MM.1S (cell line): ENCODE results near the gene SLC38A6.

Source experiments
- DNase-seq: peaks from one replicate; pipeline ENCODE4 v3.0.0-alpha.2; 2015
- H2AFZ ChIP-seq: fragments of 300-600 bp; sonication (generic); 2 replicates; pipeline ENCODE4 v1.6.0; 2016; ENCODE audit warnings: antibody characterized with exemption, low read length
- H3F3A ChIP-seq: fragments of 300-600 bp; sonication (generic); 2 replicates; pipeline ENCODE4 v1.6.1; 2016; ENCODE audit warnings: mild to moderate bottlenecking, antibody characterized with exemption, low read length, moderate library complexity, mixed read lengths; ENCODE audit not compliant: insufficient read depth
- H3K27ac ChIP-seq: fragments of 300-600 bp; sonication (generic); 2 replicates; pipeline ENCODE4 v1.5.1; 2016; ENCODE audit warnings: mild to moderate bottlenecking, low read length
- H3K27me3 ChIP-seq: fragments of 300-600 bp; sonication (generic); replicated peaks from 2 replicates; pipeline ENCODE4 v1.6.0; 2016; ENCODE audit warnings: low read length; ENCODE audit not compliant: insufficient read depth
- H3K36me3 ChIP-seq: fragments of 300-600 bp; sonication (generic); replicated peaks from 2 replicates; pipeline ENCODE4 v1.6.1; 2016; ENCODE audit warnings: mild to moderate bottlenecking, low read length, mixed read lengths; ENCODE audit not compliant: insufficient read depth
- H3K4me1 ChIP-seq: fragments of 300-600 bp; sonication (generic); 2 replicates; pipeline ENCODE4 v1.6.1; 2016; ENCODE audit warnings: low read length, mixed read lengths
- H3K4me2 ChIP-seq: fragments of 300-600 bp; sonication (generic); 2 replicates; pipeline ENCODE4 v1.6.0; 2016; ENCODE audit warnings: low read depth, low read length
- H3K4me3 ChIP-seq: fragments of 300-600 bp; sonication (generic); 2 replicates; pipeline ENCODE4 v1.5.1; 2016; ENCODE audit warnings: low read length, mixed read lengths
- H3K79me2 ChIP-seq: fragments of 300-600 bp; sonication (generic); 2 replicates; pipeline ENCODE4 v1.6.1; 2016; ENCODE audit warnings: mixed run types, low read length, mixed read lengths
- H3K9ac ChIP-seq: fragments of 300-600 bp; sonication (generic); 2 replicates; pipeline ENCODE4 v1.6.1; 2016; ENCODE audit warnings: low read length, mixed read lengths
- H3K9me2 ChIP-seq: fragments of 300-600 bp; sonication (generic); replicated peaks from 2 replicates; pipeline ENCODE4 v1.6.1; 2016; ENCODE audit warnings: mild to moderate bottlenecking, low read length, mixed read lengths; ENCODE audit not compliant: insufficient read depth
- H3K9me3 ChIP-seq: fragments of 300-600 bp; sonication (generic); replicated peaks from 2 replicates; pipeline ENCODE4 v1.6.1; 2016; ENCODE audit warnings: mild to moderate bottlenecking, low read length, mixed read lengths; ENCODE audit not compliant: insufficient read depth
- H4K20me1 ChIP-seq: fragments of 300-600 bp; sonication (generic); 2 replicates; pipeline ENCODE4 v1.6.1; 2016; ENCODE audit warnings: mild to moderate bottlenecking, low read length, moderate library complexity, mixed read lengths; ENCODE audit not compliant: insufficient read depth
- CTCF ChIP-seq: fragments of 300-600 bp; sonication (generic); IDR thresholded peaks from 2 replicates; pipeline ENCODE4 v1.5.1; 2016; ENCODE audit warnings: antibody characterized with exemption, low read length, mixed read lengths
- EZH2 ChIP-seq: fragments of 300-600 bp; sonication (generic); optimal IDR thresholded peaks from 2 replicates; pipeline ENCODE3; 2017; ENCODE audit warnings: low read depth, mild to moderate bottlenecking, antibody characterized with exemption, low read length, mixed read lengths
- EZH2phosphoT487 ChIP-seq: fragments of 300-600 bp; sonication (generic); IDR thresholded peaks from 2 replicates; pipeline ENCODE4 v1.6.1; 2018; ENCODE audit warnings: antibody characterized with exemption, low read length

The SLC38A6 gene

GRCh38 chr14:61047021-61047420 lies 66.0 kb downstream of the SLC38A6 start:
- Histone ChIP-seq H4K20me1 (no peaks in the 10 kb centered on the region), H3K4me3 (no peak overlapping the region), H3K27ac (no peak overlapping the region), H2AFZ (no peak overlapping the region), H3K9me2 (no peaks in the 10 kb centered on the region), H3K36me3 (no peaks in the 10 kb centered on the region), H3K9me3 (no peaks in the 10 kb centered on the region), H3K79me2 (no peaks in the 10 kb centered on the region), H3K27me3 (no peaks in the 10 kb centered on the region), H3K9ac (no peak overlapping the region), H3F3A (no peaks in the 10 kb centered on the region), H3K4me2 (no peak overlapping the region), H3K4me1 (no peaks in the 10 kb centered on the region)
- TF ChIP-seq EZH2phosphoT487 = no peak
- TF ChIP-seq CTCF = no peak
- no peak for TF ChIP-seq EZH2
- no peak for DNase-seq

- no peaks in the 10 kb centered on the region for H3F3A ChIP-seq
- TF ChIP-seq EZH2 = no peak
- H3K4me2 ChIP-seq = no peak overlapping the region
- H2AFZ ChIP-seq = no peak overlapping the region
- H3K4me3 ChIP-seq = no peak overlapping the region
- H3K9me3 ChIP-seq = no peaks in the 10 kb centered on the region
- no peak overlapping the region for H3K9ac ChIP-seq
- H3K79me2 ChIP-seq = no peaks in the 10 kb centered on the region
- no peaks in the 10 kb centered on the region for H4K20me1 ChIP-seq
- no peak overlapping the region for H3K27ac ChIP-seq
- no peaks in the 10 kb centered on the region for H3K4me1 ChIP-seq
- H3K9me2 ChIP-seq = no peaks in the 10 kb centered on the region
- H3K36me3 ChIP-seq = no peaks in the 10 kb centered on the region
- H3K27me3 ChIP-seq = no peaks in the 10 kb centered on the region
- no peak for DNase-seq
Measured at GRCh38 chr14:61048640-61049039, 67.6 kb downstream of the SLC38A6 start.

- Histone ChIP-seq H3K9me2 (no peaks in the 10 kb centered on the region), H3K79me2 (no peaks in the 10 kb centered on the region), H4K20me1 (no peaks in the 10 kb centered on the region), H3K4me3 (no peak overlapping the region), H3K9me3 (no peaks in the 10 kb centered on the region), H3K9ac (no peak overlapping the region), H3K27ac (no peak overlapping the region), H3K4me1 (no peaks in the 10 kb centered on the region), H3K27me3 (no peaks in the 10 kb centered on the region), H2AFZ (no peak overlapping the region), H3K4me2 (no peak overlapping the region), H3K36me3 (no peaks in the 10 kb centered on the region), H3F3A (no peaks in the 10 kb centered on the region)
- TF ChIP-seq EZH2phosphoT487 (no peak), CTCF (no peak), EZH2 (no peak)
- no peak for DNase-seq
Measured at GRCh38 chr14:61050417-61050816, 69.4 kb downstream of the SLC38A6 start.

GRCh38 chr14:61051051-61051450 lies 70.0 kb downstream of the SLC38A6 start:
- Histone ChIP-seq H3K4me3 (no peak overlapping the region), H4K20me1 (no peaks in the 10 kb centered on the region), H3K9ac (no peak overlapping the region), H3K27me3 (no peaks in the 10 kb centered on the region), H3F3A (no peaks in the 10 kb centered on the region), H3K9me2 (no peaks in the 10 kb centered on the region), H3K9me3 (no peaks in the 10 kb centered on the region), H3K4me2 (no peak overlapping the region), H3K79me2 (no peaks in the 10 kb centered on the region), H2AFZ (no peak overlapping the region), H3K36me3 (no peaks in the 10 kb centered on the region), H3K27ac (no peak overlapping the region), H3K4me1 (no peaks in the 10 kb centered on the region)
- TF ChIP-seq EZH2 = no peak
- TF ChIP-seq CTCF = no peak
- no peak for TF ChIP-seq EZH2phosphoT487
- no peak for DNase-seq
